ENCODE data around the gene EXOC6B.

The EXOC6B gene

DNA sequence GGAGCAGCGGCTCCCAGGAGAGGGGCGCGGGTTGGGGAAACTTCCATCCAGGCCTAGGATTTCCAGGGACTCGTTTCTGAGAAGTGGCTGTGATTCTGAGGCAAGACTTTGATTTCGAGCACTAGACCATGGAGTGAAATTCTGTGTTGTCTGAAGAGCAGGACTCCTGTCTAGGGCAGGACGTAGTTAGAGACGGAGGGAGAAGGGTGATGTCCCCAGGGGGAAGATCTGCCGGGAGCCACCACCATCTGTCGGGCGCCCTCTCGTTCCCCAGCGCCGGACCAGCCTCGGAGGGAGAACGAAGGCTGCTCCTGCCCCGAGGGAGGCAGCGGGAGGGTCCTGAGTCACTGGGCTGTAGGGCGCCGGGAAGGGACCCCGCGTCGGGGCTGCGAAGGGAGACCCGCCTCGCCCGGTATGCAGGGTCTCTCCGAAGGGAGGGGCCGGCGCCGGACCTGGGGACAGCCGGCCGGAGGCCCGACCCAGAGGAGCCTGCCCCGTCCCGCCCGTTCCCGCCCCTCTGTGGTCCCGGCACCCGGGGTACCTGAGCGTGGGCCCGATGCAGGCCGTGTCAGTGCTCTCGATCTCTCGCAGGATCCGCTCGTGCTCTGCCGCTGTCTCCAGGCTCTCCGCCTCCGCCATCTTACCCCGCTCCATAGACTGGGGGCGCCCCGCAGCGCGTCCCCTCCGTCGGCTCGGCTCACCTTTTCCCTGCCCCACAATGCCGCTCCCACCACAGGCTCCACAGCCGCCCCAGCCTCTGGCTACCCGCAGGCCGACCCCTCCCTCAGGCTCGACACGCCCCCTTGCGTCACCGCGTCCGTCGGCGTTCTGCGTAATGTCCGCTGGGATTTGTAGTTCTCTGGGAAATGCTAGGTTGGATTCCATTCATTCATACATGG, at the start of gene EXOC6B:
Gene EXOC6B (minus strand): TSS at position 777 of the 899 bp plus-strand sequence.
- DNase-seq (ENCODE audit: low spot score): peak; percentile 83

DNA sequence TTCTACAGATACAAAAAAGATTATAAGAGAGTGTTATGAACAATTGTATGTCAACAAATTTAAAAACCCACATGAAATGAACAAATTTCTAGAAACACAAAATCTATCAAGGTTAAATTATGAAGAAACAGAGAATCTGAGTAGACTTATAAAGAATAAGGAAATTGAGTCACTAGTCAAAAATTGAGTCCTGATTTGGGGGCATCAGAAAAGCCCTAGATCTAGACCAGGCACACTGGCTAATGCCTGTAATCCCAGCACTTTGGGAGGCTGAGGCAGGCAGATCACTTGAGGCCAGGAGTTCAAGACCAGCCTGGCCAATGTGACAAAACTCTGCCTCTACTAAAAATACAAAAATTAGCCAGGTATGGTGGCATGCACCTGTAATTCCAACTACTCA, 46.0 kb upstream of the EXOC6B start:
- no peak for DNase-seq (ENCODE audit: low spot score)

DNA sequence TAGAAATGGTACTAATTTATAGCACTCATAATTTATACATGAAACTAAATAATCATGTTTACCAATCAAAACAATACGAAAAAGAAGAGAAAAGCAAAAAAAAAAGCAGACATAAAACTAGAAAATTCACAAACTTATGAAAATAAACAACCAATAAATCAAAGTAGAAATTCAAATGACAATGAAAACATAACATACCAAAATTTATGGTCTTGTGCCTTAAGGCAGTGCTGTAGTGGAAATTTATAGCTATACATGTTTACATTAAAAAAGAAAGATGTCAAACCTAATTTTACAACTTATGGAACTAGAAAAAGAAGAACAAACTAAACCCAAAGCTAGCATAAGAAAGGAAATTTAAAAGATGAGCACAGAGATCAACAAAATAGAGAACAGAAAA, 45.2 kb upstream of the EXOC6B start:
- DNase-seq (ENCODE audit: low spot score): no peak

DNA sequence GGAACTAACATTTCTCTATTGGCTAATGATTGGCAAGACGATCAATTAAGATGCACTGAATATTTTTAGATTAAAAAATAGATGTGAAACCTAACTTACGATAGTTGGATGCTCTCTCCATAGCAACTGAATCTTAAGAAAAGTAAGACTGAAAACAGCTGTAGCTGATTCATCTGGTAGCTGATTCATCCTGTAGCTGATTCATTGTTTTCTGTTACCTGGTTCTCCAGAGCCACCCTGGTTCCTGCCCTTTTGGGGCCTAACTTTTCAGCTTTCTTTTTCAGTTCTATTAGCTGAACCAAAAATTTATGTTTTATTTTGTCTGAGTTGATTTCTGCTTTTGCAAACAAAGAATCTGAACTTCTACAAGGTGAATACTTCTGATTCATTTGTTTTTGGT, 38.7 kb upstream of the EXOC6B start:
- DNase-seq (ENCODE audit: low spot score): no peak

GRCh38 chr2:72863046-72863445, 37.2 kb upstream of the EXOC6B start:
- no peak for DNase-seq (ENCODE audit: low spot score)

- DNase-seq (ENCODE audit: low spot score): peak; percentile 86
These were observed 36.6 kb upstream of the EXOC6B start for GRCh38 chr2:72862239-72862988.

DNA sequence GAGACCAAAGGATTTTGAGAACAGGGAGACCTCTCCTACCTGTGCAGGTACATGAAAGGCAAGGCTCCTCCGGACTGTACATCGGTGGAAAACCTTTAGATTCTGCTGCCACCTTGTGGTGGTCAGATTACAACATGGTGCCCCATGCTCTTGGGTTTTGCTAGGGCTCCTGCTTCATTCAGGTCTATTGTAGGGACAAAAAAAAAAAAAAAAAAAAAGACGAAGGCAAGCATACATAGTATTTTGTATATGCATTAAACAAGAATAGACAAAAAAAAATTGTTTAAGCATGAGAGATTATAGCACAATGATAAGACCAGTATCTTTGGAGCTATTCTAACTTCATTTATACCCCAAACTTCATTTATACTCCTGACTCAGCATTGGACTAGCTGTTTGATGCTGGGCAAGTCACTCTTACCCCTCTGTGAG, 34.0 kb upstream of the EXOC6B start:
- peak; percentile 70 for DNase-seq (ENCODE audit: low spot score)

DNA sequence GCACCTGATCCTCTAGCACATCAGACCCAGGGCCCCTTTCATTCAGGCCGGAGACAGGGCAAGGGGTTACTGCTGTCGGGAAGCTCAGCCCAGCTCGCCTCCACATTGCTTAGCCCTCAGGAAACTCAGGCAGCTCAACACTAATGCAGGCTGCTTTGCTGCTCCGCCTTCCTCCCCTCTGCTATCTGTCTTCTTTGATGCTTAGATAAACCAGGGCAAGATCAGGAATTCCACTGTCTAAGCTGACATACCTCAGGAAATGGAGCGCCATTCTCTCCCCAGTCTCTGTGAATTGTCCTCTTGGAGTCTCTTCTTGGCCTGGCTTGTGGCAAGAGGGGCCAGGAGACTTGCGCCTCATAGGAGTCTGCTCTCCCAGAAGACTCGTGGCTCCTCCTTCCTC, 25.5 kb upstream of the EXOC6B start:
- no peak for DNase-seq (ENCODE audit: low spot score)

DNA sequence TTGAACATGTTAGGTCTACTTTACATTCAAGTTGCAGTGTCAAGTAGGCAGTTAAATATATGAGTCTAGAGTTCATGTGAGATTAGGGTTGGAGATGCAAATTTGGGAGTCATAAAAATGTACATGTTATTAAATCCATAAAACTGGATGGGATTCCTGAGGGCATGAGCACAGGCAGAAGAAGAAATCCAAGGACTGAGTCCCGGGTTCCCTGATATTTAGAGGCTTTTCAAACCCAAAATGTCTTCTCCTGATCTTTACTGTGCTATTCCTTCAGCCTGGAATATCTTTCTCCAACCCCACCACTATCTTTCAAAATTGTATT, 23.3 kb upstream of the EXOC6B start:
- DNase-seq (ENCODE audit: low spot score): no peak

GRCh38 chr2:72848436-72849137, 22.8 kb upstream of the EXOC6B start:
- DNase-seq (ENCODE audit: low spot score): no peak

DNA sequence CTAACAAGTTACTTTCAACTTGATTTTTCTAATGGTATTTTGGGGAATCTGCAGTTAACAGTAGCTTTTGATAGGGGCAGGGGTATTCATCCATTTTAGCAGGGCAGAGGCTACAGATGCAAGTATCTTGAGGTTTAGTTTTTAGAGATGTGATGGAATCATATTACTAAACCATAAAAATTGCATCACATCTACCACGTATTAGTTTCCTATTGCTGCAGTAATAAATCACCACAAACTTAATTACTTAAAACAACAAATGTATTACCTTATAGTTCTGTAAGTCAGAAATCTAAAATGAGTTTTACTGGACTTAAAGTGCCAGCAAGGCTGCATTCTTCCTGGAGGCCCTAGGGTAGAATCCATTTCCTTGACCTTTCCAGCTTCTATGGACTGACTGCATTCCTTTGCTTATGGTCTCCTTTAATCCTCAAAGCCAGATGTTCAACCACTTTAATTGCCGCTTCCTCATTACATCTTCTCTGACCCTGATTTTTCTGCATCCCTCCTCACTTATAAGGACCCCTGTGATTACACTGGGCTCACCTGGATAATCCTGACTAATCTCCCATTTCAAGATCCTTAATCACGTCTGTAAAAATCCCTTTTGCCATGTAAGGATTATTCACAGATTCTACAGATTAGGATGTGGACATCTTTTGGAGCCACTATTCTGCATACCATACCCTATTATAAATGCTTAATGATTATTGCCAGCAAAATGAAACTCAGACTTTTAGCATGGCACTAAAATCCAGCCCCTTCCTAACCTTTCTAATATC, 21.9 kb upstream of the EXOC6B start:
- DNase-seq (ENCODE audit: low spot score): no peak

- DNase-seq (ENCODE audit: low spot score): no peak
These were observed 20.6 kb upstream of the EXOC6B start for GRCh38 chr2:72846171-72847095.

- no peak for DNase-seq (ENCODE audit: low spot score)
These were observed 17.5 kb upstream of the EXOC6B start for GRCh38 chr2:72843301-72843700.

GRCh38 chr2:72841462-72842125, 15.8 kb upstream of the EXOC6B start:
- DNase-seq (ENCODE audit: low spot score): no peak

DNA sequence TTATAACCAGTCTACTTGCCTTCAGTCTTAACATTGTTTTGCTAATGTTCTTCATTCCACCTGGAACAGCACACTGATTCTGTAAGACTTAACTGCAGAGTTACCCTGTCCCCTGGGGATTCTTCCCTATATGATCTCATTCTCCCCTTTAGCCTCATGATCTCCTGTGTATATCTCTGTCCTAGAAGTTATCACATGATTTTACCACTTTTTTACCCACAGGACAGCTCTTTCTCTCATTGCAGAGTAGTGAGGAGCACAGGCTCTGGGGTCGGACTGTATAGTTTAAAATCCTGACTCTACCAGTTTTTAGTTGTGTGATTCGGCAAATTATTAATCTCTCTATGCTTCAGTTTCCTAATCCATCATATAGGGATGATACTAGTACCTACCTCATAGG, 14.2 kb upstream of the EXOC6B start:
- no peak for DNase-seq (ENCODE audit: low spot score)

DNA sequence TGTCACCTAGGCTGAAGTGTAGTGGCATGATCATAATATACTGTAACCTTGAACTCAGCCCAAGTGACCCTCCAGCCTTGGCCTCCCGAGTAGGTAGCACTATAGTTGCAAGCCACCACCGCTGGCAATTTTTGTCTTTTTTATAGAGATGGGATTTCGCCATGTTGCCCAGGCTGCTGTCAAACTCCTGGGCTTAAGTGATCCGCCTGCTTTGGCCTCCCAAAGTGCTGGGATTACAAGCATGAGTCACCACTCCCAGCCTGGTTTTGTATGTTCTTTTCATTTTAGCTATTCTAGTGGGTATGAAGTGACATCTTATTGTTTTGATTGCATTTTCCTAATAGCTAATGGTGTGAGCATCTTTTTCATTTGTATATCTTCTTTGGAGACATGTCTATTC, 11.3 kb upstream of the EXOC6B start:
- DNase-seq (ENCODE audit: low spot score): no peak

- no peak for DNase-seq (ENCODE audit: low spot score)
These were observed 9.6 kb upstream of the EXOC6B start for GRCh38 chr2:72835403-72835802.

GRCh38 chr2:72834596-72834995, 8.8 kb upstream of the EXOC6B start:
- DNase-seq (ENCODE audit: low spot score): no peak

DNA sequence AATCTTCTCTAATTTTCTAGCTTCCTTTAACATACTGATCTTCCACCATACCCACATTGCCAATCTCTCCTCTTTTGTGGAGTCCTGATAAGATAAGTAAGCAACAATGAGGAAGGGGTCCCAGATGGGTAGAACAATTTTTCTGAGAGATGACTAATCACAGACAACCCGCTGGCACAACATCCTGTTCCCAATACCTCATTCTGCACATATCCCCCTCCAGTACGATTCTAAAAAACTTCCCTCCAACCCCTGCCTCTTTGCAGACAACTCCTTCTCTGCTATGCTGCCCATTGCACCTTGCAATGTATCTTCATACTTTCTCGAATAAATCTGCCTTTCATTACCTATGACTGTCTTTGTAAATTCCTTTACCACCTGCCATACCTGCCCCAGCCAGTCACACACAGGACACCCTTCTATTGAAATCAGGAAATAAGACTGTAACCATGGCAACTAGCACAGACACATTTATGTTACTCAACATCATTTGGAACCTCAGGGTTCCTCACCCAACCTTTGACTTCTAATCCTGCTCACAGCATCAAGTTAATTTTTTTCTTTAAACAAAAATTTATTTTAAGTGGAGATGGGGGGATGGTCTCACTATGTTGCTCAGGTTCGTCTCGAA, 7.4 kb upstream of the EXOC6B start:
- no peak for DNase-seq (ENCODE audit: low spot score)

DNA sequence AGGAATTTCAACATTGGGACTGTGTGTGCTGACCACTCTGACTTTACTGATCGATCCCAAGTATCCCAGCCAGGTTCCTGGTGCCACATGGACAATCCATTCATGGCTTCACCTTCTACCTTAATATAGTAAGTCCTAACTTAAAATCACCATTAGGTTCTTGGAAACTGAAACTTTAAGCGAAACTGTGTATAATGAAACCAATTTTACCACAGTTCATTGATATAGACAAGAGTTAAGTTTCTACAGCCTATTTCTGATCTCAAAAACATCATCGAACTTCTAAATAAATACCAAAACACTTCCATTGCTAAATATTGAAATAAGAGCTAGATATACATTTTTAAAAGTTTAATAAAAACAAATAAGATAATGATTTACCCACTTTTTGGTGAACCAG, 4.4 kb upstream of the EXOC6B start:
- no peak for DNase-seq (ENCODE audit: low spot score)

Data from CD4-positive, alpha-beta T cell treated with Interleukin-15 for 4 hours (primary cell).